ENCODE data around the gene GK. TPM values are rescaled to one million over a fixed set of nuclear protein-coding genes. Genes with fewer than 3 reads are reported as not detected.
"Not testable (repeated sequence)": the region's sequence is repeated elsewhere in the genome, so short reads cannot be mapped to it uniquely, and the experiment has no call there.

GK gene
- total RNA-seq, 1 donor from 2014 or later: 5.5 TPM

DNA sequence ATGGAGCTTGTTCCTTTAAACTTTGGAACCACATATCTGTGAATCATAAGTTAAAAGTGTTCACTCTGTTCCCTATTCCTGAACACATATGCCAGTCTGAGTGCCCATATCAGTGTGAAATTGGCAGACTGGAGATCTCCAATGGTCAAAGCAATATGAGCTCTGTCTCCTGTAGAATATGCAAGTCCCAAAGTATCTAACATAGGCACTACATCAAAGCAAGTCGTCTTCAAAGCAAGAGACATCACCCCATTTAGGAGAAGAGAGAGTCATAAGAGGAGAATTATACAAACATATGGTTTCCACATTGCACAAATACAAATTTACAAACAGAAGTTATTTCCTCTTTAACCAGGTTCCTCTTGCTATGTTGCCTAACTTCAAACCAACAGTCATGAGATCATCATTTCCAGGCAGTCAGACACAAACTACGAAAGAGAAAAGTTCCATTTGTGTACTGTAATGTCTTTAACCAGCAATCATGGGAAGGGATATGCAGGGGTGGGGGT, 9.9 kb upstream of the GK start:
- Histone ChIP-seq H3K4me3 (ENCODE audit: low read depth, low read length) (no peak overlapping the region), H3K36me3 (ENCODE audit: control insufficient read depth, insufficient read depth, low read length) (no peaks in the 10 kb centered on the region), H3K27me3 (ENCODE audit: control insufficient read depth, insufficient read depth, low read length) (no peaks in the 10 kb centered on the region)
- TF ChIP-seq, protein P1, sequence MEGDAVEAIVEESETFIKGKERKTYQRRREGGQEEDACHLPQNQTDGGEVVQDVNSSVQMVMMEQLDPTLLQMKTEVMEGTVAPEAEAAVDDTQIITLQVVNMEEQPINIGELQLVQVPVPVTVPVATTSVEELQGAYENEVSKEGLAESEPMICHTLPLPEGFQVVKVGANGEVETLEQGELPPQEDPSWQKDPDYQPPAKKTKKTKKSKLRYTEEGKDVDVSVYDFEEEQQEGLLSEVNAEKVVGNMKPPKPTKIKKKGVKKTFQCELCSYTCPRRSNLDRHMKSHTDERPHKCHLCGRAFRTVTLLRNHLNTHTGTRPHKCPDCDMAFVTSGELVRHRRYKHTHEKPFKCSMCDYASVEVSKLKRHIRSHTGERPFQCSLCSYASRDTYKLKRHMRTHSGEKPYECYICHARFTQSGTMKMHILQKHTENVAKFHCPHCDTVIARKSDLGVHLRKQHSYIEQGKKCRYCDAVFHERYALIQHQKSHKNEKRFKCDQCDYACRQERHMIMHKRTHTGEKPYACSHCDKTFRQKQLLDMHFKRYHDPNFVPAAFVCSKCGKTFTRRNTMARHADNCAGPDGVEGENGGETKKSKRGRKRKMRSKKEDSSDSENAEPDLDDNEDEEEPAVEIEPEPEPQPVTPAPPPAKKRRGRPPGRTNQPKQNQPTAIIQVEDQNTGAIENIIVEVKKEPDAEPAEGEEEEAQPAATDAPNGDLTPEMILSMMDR (IDR thresholded peaks at IDR 0.05; ENCODE audit: insufficient read depth, low read length, poor library complexity, severe bottlenecking): no peak
- DNase-seq (ENCODE audit: low read depth): no peak

DNA sequence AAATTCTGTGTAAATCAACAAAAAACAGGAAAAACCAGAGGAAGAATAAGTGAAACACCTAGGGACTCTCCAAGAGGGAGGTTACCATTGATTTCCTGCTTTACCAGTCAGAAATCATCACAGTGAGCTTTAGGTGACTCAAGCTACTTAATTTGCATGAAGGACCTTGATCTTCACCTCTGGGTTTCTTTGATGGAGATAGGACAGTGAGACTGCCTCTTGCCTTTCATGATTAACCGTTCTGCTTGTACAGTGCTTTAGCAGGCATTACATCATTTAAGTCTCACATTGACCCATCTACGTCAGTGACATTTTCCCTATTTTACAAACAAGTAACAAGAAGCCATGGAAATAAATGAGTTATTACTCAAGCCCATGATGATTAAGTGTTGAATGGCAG, 3.4 kb upstream of the GK start:
- TF ChIP-seq, protein P1 (IDR thresholded peaks at IDR 0.05; ENCODE audit: insufficient read depth, low read length, poor library complexity, severe bottlenecking): no peak
- Histone ChIP-seq H3K36me3 (ENCODE audit: control insufficient read depth, insufficient read depth, low read length) (no peaks in the 10 kb centered on the region), H3K27me3 (ENCODE audit: control insufficient read depth, insufficient read depth, low read length) (no peaks in the 10 kb centered on the region), H3K4me3 (ENCODE audit: low read depth, low read length) (no peak overlapping the region)
- no peak for DNase-seq (ENCODE audit: low read depth)

DNA sequence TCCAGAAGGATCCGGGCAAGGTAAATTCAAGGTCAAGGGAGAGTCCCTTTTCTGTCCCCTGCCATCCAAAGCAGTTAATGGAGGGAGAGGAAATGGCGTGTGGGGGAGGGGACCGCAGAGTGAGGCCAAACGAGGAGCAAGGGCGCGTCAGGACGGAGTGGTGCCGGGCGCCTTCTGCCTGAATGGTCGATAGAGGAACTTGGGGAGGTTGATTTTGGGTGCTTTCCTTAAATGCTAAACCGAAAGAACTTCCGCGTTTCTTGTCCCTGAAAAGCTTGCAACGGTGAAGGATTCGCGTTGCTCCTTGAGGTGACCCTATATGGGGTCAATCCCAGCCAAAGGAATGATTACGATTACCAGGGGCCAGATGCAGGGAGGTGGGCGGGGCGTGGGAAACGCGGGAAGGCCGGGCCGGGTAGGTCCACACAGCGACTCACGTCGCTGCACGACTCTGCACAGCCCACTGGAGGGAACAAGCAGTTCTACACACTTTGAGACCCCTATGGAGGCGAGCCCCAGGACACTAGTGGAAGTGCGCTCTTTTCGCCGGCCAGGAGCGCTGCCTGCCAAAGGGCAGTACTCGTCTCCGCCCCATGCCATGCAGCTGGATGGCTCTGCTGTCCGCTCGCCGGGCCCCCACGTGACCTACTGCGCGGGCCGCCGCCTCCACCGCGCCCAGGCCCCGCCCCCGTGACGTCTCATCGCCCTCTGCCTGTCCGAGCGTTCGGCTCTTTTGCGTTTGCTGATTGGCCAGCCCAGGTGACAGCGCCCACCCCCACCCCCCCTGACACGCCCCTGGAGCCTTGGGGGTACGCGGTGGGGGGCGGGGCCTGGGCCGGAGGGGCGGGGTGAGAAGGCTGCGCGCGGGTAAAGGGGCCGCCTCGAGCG, 452 bp upstream of the GK start:
- Histone ChIP-seq H3K4me3 (ENCODE audit: low read depth, low read length) (peak overlapping the region; percentile 67), H3K36me3 (ENCODE audit: control insufficient read depth, insufficient read depth, low read length) (no peaks in the 10 kb centered on the region), H3K27me3 (ENCODE audit: control insufficient read depth, insufficient read depth, low read length) (no peaks in the 10 kb centered on the region)
- TF ChIP-seq, protein P1 (IDR thresholded peaks at IDR 0.05; ENCODE audit: insufficient read depth, low read length, poor library complexity, severe bottlenecking): no peak
- DNase-seq (ENCODE audit: low read depth): peak; percentile 28

DNA sequence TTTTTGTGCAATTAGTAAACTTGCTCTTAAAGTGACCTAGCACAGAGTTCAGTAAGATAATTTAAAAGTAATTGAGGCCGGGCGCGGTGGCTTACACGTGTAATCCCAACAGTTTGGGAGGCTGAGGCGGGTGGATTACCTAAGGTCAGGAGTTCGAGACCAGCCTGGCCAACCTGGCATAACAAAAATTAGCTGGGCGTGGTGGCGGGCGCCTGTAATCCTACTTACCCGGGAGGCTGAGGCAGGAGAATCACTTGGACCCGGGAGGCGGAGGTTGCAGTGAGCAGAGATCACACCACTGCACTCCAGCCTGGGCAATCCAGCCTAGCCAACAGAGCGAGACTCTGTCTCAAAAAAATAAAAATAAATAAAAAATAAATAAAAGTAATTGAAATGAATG, 1.2 kb downstream of the GK start:
- DNase-seq (ENCODE audit: low read depth); H3K36me3 ChIP-seq (ENCODE audit: control insufficient read depth, insufficient read depth, low read length); H3K4me3 ChIP-seq (ENCODE audit: low read depth, low read length); H3K27me3 ChIP-seq (ENCODE audit: control insufficient read depth, insufficient read depth, low read length): not testable (repeated sequence)

DNA sequence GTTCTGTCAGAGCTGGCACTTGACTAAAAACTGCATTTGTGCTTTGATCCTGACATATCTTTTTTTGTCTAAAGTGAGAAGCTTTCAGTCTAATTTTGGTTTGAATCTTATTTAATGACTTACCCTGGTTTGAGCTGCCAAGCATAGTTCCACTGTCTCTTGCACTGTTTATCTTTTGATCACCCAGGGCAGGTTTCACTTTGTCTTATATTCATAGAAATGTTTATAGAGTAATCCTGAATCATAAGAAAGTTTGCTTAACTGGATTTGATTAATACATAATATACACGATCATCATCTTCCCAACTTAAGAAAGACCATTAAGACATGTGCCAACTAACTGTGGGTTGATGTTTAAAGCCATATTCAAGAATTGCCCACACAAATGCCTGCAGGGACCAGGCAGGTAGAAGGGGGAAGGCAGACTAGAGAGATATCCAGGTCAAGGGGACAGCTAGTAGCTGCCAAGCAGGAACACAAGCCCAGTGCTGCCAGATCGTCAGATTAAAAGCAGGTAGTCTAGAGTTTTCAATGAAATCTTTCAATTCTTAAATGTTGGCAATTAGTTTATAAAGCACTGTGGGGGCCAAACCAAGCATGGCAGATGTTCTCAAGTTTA, 1.9 kb downstream of the GK start:
- no peak for DNase-seq (ENCODE audit: low read depth)
- no peaks in the 10 kb centered on the region for H3K36me3 ChIP-seq (ENCODE audit: control insufficient read depth, insufficient read depth, low read length)
- H3K4me3 ChIP-seq (ENCODE audit: low read depth, low read length): no peak overlapping the region
- TF ChIP-seq, protein P1 (IDR thresholded peaks at IDR 0.05; ENCODE audit: insufficient read depth, low read length, poor library complexity, severe bottlenecking): no peak
- no peaks in the 10 kb centered on the region for H3K27me3 ChIP-seq (ENCODE audit: control insufficient read depth, insufficient read depth, low read length)

DNA sequence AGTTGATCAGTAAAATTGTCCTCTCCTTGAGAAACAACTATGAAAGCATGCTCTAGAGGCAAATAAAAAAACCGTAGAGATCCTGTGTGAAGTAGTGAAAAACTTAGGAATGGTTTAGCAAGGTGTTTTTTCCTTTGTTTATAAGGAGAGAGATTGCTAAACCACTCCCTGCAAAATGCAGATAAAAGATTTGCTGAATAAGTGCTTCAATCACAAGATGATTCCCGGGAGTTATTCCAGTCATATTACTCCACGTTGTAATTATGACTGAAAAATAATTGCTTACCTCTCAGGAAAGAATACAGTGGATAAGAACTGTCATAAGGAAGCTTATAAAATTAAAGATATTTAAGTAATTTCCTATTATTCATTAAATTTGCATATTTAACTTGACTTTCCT, 2.8 kb downstream of the GK start:
- Histone ChIP-seq H3K27me3 (ENCODE audit: control insufficient read depth, insufficient read depth, low read length) (no peaks in the 10 kb centered on the region), H3K36me3 (ENCODE audit: control insufficient read depth, insufficient read depth, low read length) (no peaks in the 10 kb centered on the region), H3K4me3 (ENCODE audit: low read depth, low read length) (no peak overlapping the region)
- TF ChIP-seq, protein P1 (IDR thresholded peaks at IDR 0.05; ENCODE audit: insufficient read depth, low read length, poor library complexity, severe bottlenecking): no peak
- DNase-seq (ENCODE audit: low read depth): no peak
